GM21529 (cell line): ENCODE results near the gene ELAVL1.

Experiments used
- ATAC-seq: cut with Tn5 transposase; IDR thresholded peaks from one replicate; pipeline ENCODE4 v1.9.1; 2021; ENCODE audit not compliant: unreplicated experiment

ELAVL1 gene

GRCh38 chr19:8021374-8021773 lies 15.9 kb upstream of the ELAVL1 start:
- ATAC-seq: no peak

GRCh38 chr19:8020681-8021080 lies 15.2 kb upstream of the ELAVL1 start:
- ATAC-seq: no peak

DNA sequence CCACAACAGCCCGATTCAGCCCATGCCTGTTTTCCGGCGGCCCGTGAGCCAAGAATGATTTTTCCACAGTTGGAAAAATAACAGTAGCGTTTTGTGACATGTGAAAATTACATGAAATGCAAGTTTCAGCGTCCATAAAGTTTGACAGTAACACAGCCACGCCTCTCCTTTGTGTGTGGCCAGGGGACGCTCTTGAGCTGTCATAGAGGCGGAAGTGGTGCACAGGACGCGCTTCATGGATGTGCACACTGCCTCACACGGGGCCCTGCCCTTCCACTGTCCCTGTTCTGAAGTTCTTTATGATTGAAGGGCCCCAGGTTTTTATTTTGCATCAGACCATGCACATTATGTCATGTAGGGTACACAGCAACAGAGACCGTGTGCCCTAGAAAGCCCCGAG lies 12.4 kb upstream of the ELAVL1 start:
- ATAC-seq: no peak

- peak; percentile 22 for ATAC-seq
These were observed 523 bp downstream of the ELAVL1 start for GRCh38 chr19:8004723-8005513.

DNA sequence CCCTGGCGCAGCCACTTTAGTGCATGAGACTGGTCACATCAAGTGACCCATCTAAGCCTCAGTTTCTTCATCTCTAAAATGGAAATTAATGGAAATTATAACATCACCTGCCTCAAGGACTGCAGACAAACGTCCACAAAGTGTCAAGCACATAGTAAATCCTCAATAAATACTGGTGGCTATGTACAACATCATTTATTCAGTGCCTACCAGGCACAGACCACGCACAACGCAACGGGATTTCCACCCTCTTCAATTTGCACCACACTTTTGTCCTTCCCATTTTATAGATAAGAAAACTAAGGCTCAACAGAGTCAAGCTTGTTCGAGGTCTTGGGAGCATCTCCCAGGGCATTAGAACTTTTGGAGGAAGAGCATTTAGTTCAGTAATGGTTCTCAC lies 1.4 kb downstream of the ELAVL1 start:
- no peak for ATAC-seq

GRCh38 chr19:8001995-8002849 lies 3.2 kb downstream of the ELAVL1 start:
- ATAC-seq: no peak

DNA sequence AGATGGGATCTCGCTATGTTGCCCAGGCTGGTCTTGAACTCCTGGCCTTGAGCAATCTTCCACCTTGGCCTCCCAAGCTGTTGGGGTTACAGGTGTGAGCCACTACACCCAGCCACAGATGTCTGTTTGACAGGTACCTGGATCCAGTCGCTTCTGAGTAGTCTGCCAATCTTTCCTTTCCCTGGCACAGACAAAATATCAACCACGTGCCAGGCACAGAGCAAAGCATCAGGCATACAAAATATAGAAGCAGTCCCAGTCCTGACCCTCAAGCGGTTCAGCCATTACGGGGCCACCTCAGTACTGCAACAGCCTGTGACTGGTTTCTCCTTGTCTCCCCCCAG lies 3.8 kb downstream of the ELAVL1 start:
- ATAC-seq: no peak

GRCh38 chr19:8000298-8001038 lies 5.0 kb downstream of the ELAVL1 start:
- no peak for ATAC-seq

DNA sequence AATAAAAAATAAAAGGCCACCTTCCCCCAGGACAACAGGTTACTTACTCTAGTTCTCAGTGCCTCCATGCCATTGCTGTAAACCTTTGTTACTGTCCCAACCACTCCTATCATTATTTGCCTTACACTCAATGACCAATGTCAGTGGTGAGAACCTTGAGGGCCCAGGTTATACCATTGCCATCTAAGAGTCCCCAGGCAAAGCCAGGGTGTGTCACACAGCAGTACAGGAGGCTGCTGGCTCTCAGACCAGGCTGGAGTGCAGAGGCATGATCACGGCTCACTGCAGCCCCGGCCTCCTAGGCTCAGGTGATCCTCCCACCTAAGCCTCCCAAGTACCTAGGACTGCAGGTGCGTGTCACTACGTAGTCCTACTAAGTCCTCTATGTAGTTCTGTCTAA lies 6.1 kb downstream of the ELAVL1 start:
- ATAC-seq: no peak

GRCh38 chr19:7997809-7998480 lies 7.5 kb downstream of the ELAVL1 start:
- no peak for ATAC-seq

DNA sequence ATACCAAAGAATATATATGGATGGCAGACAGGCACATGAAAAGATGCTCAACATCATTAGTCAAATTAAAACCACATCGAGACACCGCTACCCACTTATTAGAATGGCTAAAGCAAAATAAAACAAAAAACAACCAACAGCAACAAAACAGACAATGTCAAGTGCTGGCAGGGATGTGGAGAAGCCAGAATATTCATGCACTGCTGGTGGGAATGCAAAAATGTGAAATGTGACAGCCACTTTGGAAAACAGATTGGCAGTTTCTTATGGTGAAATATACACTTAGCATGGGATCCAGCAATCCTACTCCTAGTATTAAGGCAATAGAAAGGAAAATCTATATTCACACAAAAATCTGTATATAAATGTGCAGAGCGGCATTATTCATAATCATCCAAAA lies 8.6 kb downstream of the ELAVL1 start:
- no peak for ATAC-seq

GRCh38 chr19:7995810-7996158 lies 9.7 kb downstream of the ELAVL1 start:
- no peak for ATAC-seq

DNA sequence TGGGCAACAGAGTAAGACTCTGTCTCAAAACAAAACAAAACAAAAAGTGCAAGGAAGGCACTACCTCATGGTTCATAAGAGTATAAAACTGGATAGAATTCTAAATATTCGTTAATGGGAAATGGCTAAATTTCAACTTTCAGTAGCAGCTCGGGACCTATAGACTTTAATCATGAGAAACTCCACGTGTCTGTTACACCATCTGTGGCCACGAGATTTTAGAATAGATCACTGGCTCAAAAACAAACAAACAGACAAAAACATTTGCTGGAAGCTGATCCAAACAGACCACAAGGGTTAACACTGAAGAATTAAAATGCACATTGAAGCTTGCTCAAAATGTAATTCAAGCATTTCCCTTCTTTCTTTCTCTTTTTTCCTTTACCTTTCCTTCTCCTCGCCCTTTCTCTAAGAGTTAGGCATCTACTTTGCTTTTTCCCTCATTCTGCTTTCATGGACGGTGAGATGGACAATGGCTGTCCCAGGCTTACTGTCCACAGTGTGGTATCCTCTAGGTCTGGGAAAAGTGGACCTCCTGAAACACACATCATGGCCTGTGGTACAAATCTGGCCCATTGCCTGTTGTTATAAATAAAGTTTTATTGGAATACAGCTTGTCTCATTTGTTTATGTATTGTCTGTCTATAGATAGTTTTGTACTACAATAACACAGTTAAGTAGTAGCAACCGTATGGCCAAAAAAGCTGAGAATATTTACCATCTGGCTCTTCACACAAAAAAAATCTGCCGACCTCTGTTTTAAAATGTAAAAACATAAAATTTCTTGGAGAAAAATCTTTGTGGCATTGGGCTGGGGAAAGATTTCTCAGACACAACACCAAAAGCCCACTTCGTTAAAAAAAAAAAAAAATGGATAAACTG lies 10.3 kb downstream of the ELAVL1 start:
- ATAC-seq: no peak

- no peak for ATAC-seq
These were observed 11.3 kb downstream of the ELAVL1 start for GRCh38 chr19:7994114-7994513.

GRCh38 chr19:7993560-7993959 lies 11.9 kb downstream of the ELAVL1 start:
- ATAC-seq: no peak

DNA sequence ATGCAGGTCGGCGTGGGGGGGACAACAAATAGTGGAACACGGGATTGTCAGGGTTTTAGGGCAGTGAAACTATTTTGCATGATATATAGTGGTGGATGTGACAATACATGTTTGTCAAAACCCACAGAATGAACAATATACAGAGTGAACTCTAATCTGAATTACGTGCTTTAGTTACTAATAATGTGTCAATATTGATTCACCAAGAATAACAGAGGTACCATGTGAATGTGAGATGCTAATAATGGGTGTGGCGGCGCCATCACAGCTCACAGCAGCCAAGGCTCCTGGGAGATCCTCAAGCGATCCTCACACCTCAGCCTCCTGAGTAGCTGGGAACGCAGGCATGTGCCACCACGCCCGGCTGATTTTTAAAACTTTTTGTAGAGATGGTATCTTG lies 12.9 kb downstream of the ELAVL1 start:
- no peak for ATAC-seq

DNA sequence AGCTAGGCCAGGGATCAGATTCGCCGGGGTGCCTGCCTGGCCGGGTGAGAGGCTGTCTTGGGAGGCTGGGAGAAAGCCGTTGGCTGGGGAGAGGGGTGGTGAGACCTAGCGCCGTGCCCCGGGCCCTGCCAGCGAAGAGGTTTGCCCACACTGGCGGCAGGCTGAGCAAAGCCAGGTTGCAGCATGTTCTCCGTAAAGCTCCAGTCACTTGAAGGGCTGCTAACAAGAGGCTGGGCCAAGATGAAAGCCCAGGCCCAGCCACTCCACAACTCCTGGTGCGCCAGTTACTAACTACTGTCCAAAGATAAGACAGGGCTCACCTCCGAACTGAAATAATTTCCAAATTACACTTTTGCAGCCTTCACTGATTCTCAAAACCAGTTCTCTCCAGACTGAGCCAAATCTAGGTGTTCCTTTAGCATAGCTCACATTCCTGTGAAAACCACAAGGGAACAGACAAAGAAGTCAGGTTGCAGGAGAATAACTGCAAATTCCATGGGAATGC lies 16.3 kb downstream of the ELAVL1 start:
- no peak for ATAC-seq

- ATAC-seq: no peak
These were observed 17.1 kb downstream of the ELAVL1 start for GRCh38 chr19:7988307-7988706.

DNA sequence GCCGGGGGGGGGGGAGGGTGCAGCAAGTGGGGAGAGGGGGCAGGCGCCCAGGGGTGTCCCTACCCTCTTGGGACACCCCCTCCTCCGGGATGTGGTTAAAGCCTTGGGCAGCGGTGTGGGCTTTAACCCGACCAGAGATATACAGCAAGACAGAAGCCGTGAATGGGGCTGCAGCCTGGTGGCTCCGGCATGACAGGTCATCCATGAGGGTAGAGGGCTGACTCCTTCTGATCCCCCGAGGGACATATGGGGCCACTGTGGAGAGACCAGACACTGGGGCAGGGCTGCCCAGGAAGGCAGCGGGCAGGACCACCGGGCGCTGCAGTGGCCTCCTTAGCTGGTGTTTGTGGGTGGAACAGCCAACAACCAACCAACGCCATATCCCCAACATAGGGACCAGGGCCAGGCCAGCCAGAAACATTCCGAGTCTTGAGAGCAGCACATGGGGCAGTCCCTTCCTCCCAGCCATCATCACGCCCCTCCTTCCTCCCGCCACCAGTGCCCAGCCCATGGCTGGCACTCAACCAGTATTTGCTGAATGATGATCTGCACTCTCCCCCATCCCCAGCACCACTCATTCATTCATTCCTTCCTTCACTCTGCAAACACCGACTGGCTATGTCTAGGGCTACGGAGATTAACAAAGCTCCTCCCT lies 18.2 kb downstream of the ELAVL1 start:
- ATAC-seq: no peak
